ENCODE results near the gene CYSRT1.

DNA sequence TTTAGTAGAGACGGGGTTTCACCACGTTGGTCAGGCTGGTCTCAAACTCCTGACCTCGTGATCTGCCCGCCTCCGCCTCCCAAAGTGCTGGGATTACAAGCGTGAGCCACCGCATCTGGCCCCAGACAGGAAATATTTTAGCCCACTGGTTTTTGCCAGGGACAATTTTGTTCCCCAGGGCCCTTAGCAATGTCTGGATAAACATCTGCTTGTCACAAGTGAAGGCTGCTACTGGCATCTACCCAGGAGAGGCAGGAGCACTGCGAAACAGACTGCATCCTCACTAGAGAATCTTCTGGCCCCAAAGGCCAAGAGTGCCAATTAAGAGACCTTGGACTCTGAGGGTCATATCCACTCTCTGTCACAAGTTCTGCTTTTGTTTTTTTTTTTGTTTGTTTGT lies 22.0 kb upstream of the CYSRT1 start:
- TF ChIP-seq CTCF (optimal IDR thresholded peaks at IDR 0.05 in 1 of 3, IDR thresholded peaks at IDR 0.05 in 1 of 3, conservative IDR thresholded peaks at IDR 0.05 in 1 of 3; ENCODE audit: extremely low read depth in 1 of 3, insufficient read depth in 2 of 3, low read length in 3 of 3) = no peak
- TF ChIP-seq EZH2 (IDR thresholded peaks at IDR 0.05; ENCODE audit: low read length) = no peak
